ENCODE results near the gene PYY.
"Not testable (repeated sequence)": the region's sequence is repeated elsewhere in the genome, so short reads cannot be mapped to it uniquely, and the experiment has no call there.

The PYY gene

DNA sequence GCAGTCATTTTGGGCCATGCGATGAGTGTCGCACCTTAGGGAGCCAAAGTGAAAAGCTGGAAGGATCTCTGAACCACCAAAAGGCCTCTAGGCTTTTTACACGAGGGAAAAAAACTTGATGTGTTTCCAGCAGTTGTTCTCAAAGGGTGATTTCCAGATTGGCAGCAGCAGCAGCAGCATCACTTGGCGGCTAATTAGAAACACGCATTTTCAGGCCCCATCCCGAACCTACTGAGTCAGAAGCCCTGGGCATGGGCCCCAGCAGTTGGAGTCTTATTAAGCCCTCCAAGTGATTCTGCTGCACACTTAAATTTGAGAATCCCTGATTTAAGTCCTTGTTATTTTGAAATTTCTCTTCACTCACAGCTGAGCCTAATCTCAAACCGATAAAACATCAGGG lies 25.3 kb upstream of the PYY start:
- H3K4me3 ChIP-seq (replicated peaks; ENCODE audit: low read depth, low read length) = no peak overlapping the region
- no peak for DNase-seq (ENCODE audit: extremely low read depth, low read depth)
- TF ChIP-seq CTCF (IDR thresholded peaks at IDR 0.05; ENCODE audit: low read depth, low read length, missing control alignments) = no peak

DNA sequence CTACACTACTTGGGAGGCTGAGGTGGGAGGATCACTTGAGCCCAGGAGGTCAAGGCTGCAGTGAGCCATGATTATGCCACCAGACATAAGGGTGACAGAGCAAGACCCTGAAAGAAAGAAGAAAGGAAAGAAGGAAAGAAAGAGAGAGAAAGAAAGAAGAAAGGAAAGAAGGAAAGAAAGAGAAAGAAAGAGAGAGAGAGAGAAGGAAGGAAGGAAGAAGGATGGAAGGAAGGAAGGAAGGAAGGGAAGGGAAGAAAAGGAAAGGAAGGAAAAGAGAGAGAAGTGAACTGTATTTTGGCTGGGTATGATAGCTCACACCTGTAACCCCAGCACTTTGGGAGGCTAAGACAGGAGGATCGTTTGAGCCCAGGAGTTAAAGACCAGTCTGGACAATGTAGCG lies 24.3 kb upstream of the PYY start:
- DNase-seq (ENCODE audit: extremely low read depth, low read depth) = no peak
- TF ChIP-seq CTCF (IDR thresholded peaks at IDR 0.05; ENCODE audit: low read depth, low read length, missing control alignments) = no peak
- no peak overlapping the region for H3K4me3 ChIP-seq (replicated peaks; ENCODE audit: low read depth, low read length)

DNA sequence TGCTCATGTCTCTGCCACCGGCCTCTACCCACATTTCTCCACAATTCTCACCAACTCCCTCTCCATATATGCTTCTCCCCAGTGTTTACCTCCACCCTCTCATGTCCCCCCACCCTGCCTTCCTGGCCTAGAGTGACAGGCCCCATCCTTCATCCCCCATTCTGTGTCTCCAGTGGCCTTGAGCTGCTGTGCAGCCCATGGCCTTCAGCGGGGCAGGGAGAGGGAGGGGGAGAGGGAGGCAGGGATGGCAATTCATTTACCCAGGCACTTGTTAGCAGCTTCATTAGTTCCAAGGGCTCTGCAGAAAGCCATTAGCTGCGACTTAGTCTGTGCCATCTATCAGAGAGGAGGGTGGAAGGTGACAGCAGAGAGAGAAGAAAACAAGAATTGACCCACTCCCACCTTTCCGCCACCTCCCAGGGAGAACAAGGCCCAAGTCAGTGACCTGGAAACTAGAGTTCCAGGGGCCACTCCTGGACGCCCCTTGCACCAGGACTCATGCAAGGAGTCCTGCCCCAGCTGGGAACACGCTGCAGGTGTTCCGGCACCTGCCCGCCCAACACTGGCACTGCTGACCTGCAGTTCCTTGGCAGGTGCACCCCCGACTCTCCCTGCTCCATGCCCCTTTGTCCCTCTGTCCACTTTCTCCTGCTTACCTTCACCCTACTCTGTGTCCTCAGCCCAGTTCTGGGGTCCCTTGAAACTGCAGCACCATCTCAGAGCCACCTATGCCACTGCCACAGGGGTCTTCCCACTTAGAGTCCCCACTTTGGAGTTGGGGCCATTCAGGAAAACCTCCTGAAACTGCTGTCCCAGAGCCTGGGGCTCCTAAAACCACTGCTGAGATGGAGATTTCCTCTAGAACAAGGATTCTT lies 23.5 kb upstream of the PYY start:
- H3K4me3 ChIP-seq (replicated peaks; ENCODE audit: low read depth, low read length) = no peak overlapping the region
- no peak for DNase-seq (ENCODE audit: extremely low read depth, low read depth)
- no peak for TF ChIP-seq CTCF (IDR thresholded peaks at IDR 0.05; ENCODE audit: low read depth, low read length, missing control alignments)

DNA sequence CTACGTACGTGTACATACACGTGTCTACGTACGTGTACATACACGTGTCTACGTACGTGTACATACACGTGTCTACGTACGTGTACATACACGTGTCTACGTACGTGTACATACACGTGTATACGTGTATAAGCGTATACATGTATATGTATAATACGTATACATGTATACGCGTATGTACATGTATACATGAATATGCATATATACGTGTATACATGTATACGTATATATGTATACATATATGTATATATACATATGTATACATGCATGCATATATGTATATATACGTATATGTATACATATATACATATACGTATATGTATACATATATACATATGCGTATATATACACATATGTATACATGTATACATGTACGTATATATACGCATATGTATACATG lies 22.2 kb upstream of the PYY start:
- no peak overlapping the region for H3K4me3 ChIP-seq (replicated peaks; ENCODE audit: low read depth, low read length)
- TF ChIP-seq CTCF (IDR thresholded peaks at IDR 0.05; ENCODE audit: low read depth, low read length, missing control alignments) = no peak
- no peak for DNase-seq (ENCODE audit: extremely low read depth, low read depth)

GRCh38 chr17:43974382-43975266 lies 20.9 kb upstream of the PYY start:
- no peak overlapping the region for H3K4me3 ChIP-seq (replicated peaks; ENCODE audit: low read depth, low read length)
- no peak for TF ChIP-seq CTCF (IDR thresholded peaks at IDR 0.05; ENCODE audit: low read depth, low read length, missing control alignments)

GRCh38 chr17:43972444-43973212 lies 18.9 kb upstream of the PYY start:
- DNase-seq (ENCODE audit: extremely low read depth, low read depth); H3K4me3 ChIP-seq (replicated peaks; ENCODE audit: low read depth, low read length): not testable (repeated sequence)

More at GRCh38 chr17:43974382-43975266, 20.9 kb upstream of the PYY start:
- no peak for DNase-seq (ENCODE audit: extremely low read depth, low read depth)

DNA sequence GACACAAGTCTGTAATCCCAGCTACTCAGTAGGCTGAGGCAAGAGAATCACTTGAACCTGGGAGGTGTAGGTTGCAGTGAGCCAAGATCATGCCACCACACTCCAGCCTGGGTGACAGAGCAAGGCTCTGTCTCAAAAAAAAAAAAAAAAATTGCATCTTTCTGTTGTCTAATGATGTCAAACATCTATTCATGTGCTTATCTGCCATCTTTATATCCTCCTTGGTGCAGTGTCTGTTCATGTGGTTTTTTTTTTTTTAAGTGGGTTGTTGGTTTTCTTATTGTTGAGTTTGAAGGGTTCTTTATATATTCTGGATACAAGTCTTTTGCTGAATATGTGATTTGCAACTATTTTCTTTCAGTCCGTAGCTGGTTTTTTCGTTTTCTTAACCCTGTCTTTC lies 17.7 kb upstream of the PYY start:
- not testable (repeated sequence) for H3K4me3 ChIP-seq (replicated peaks; ENCODE audit: low read depth, low read length); DNase-seq (ENCODE audit: extremely low read depth, low read depth)
